ENCODE measurements around the gene PIP5K1B. TPM values are rescaled to one million over a fixed set of nuclear protein-coding genes. Genes with fewer than 3 reads are reported as not detected.

Gene PIP5K1B
- total and polyA plus RNA-seq, 4 donors, result 0.09 to 30.9 (median 0.29) TPM

GRCh38 chr9:68778635-68779034, 73.6 kb downstream of the PIP5K1B start:
- Histone ChIP-seq H3K36me3 (ENCODE audit: control insufficient read depth in 4 of 4, insufficient read depth in 3 of 4, low read depth in 1 of 4, low read length in 3 of 4) (no peaks in the 10 kb centered on the region), H3K4me1 (ENCODE audit: control insufficient read depth in 4 of 4, insufficient read depth in 4 of 4, low read length in 3 of 4) (peaks cover 7 to 34% (median 31%) of the 10 kb centered on the region in 4 donors), H3K9ac (ENCODE audit: low read depth in 1 of 2, low read length in 2 of 2) (no peak overlapping the region), H3K4me3 (ENCODE audit: low read depth in 1 of 3, low read length in 3 of 3) (no peak overlapping the region), H3K27me3 (ENCODE audit: control insufficient read depth in 4 of 4, insufficient read depth in 4 of 4, low read length in 3 of 4) (no peaks in the 10 kb centered on the region), H3K27ac (ENCODE audit: low read depth in 1 of 2, low read length in 2 of 2) (no peak overlapping the region), H3K9me3 (ENCODE audit: control insufficient read depth in 4 of 4, low read length in 3 of 4) (no peaks in the 10 kb centered on the region)
- TF ChIP-seq GABPA (IDR thresholded peaks at IDR 0.05 in 1 of 2, conservative IDR thresholded peaks at IDR 0.05 in 1 of 2), result no peak
- TF ChIP-seq FOXA1 (IDR thresholded peaks at IDR 0.05), result no peak
- TF ChIP-seq HNF4G (IDR thresholded peaks at IDR 0.05), result no peak
- TF ChIP-seq NR2F2 (IDR thresholded peaks at IDR 0.05), result no peak
- TF ChIP-seq, protein P1, sequence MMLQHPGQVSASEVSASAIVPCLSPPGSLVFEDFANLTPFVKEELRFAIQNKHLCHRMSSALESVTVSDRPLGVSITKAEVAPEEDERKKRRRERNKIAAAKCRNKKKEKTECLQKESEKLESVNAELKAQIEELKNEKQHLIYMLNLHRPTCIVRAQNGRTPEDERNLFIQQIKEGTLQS (IDR thresholded peaks at IDR 0.05), result no peak
- TF ChIP-seq TAF1 (conservative IDR thresholded peaks at IDR 0.05), result no peak
- TF ChIP-seq JUND (IDR thresholded peaks at IDR 0.05), result no peak
- TF ChIP-seq REST (IDR thresholded peaks at IDR 0.05), result no peak
- no peak for TF ChIP-seq YY1 (IDR thresholded peaks at IDR 0.05)
- TF ChIP-seq, protein P2, sequence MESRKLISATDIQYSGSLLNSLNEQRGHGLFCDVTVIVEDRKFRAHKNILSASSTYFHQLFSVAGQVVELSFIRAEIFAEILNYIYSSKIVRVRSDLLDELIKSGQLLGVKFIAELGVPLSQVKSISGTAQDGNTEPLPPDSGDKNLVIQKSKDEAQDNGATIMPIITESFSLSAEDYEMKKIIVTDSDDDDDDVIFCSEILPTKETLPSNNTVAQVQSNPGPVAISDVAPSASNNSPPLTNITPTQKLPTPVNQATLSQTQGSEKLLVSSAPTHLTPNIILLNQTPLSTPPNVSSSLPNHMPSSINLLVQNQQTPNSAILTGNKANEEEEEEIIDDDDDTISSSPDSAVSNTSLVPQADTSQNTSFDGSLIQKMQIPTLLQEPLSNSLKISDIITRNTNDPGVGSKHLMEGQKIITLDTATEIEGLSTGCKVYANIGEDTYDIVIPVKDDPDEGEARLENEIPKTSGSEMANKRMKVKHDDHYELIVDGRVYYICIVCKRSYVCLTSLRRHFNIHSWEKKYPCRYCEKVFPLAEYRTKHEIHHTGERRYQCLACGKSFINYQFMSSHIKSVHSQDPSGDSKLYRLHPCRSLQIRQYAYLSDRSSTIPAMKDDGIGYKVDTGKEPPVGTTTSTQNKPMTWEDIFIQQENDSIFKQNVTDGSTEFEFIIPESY (IDR thresholded peaks at IDR 0.05), result no peak
- TF ChIP-seq RAD21 (IDR thresholded peaks at IDR 0.05), result no peak
- no peak for TF ChIP-seq FOXA2 (IDR thresholded peaks at IDR 0.05)
- no peak for TF ChIP-seq HNF4A (conservative IDR thresholded peaks at IDR 0.05)
- TF ChIP-seq, protein P3, sequence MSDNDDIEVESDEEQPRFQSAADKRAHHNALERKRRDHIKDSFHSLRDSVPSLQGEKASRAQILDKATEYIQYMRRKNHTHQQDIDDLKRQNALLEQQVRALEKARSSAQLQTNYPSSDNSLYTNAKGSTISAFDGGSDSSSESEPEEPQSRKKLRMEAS (IDR thresholded peaks at IDR 0.05), result no peak
- no peak for TF ChIP-seq CTCF (IDR thresholded peaks at IDR 0.05; ENCODE audit: low read depth, low read length, missing input control)
- TF ChIP-seq RXRA (IDR thresholded peaks at IDR 0.05), result no peak
- TF ChIP-seq SP1 (IDR thresholded peaks at IDR 0.05), result no peak
- 97% methylated on average over 5 of the region's 5 CpGs for WGBS
- DNase-seq (ENCODE audit: low spot score), result no peak
